HepG2 (cell line): ENCODE data around the gene CCDC33. TPM values are rescaled to one million over a fixed set of nuclear protein-coding genes. Genes with fewer than 3 reads are reported as not detected.

Experiments
- ATAC-seq: fragments of 200-7000 bp; cut with Tn5 transposase; 3 replicates; pipeline ENCODE4 v1.9.1; 2020; ENCODE audit warnings: mild to moderate bottlenecking, moderate library complexity
- BruUV-seq: library from RNA; stranded (reverse); fragments of 400-500 nt; replicated peaks from 2 replicates; lab custom pipeline; 2021; lab: Mats Ljungman, UMichigan
- CTCF ChIA-PET: fragments of 300-600 bp; formaldehyde crosslinking; extraction: SDS; loops from one replicate; lab custom pipeline; 2021; ENCODE audit warnings: low total read pairs, inconsistent platforms, low intra/inter-chr PET ratio; lab: Yijun Ruan, JAX
- POLR2A ChIA-PET: fragments of 350-600 bp; sonication (Branson Sonifier 250); formaldehyde crosslinking; loops from one replicate; lab custom pipeline; 2020; ENCODE audit warnings: antibody characterized with exemption, inconsistent platforms; lab: Yijun Ruan, JAX
- DNase-seq: peaks from one replicate; pipeline ENCODE4 v3.0.0-alpha.2; 2015; ENCODE audit warnings: low spot score
- FAIRE-seq: peaks from 3 replicates; lab custom pipeline; 2011; peaks lifted over from hg19 to GRCh38; lab: Jason Lieb, UNC
- H2AFZ ChIP-seq: one replicate; pipeline ENCODE4 v1.6.1; 2011; ENCODE audit warnings: low read length, inconsistent platforms
- H3K27ac ChIP-seq: fragments of 300-600 bp; 3 replicates; pipeline ENCODE4 v1.8.0; 2011; ENCODE audit warnings: mixed run types, mild to moderate bottlenecking, mixed read lengths, low read length, inconsistent platforms; ENCODE audit not compliant: insufficient read depth; ENCODE audit errors: extremely low read length
- H3K27me3 ChIP-seq, 2 experiments: fragments of 200-600 bp in 1 of 2; 2 replicates in 1 of 2; 3 replicates in 1 of 2; pipeline versions ENCODE4 v1.6.0 to v1.8.0; 2011; ENCODE audit warnings: low read length in 2 of 2, mild to moderate bottlenecking in 2 of 2, moderate library complexity in 2 of 2, inconsistent platforms in 1 of 2; ENCODE audit not compliant: insufficient read depth in 2 of 2, control insufficient read depth in 1 of 2
- H3K36me3 ChIP-seq, 2 experiments: fragments of 200-600 bp in 1 of 2; replicated peaks in 1 of 2; 2 replicates in 1 of 2; 3 replicates in 1 of 2; pipeline versions ENCODE4 v1.5.1 to v1.8.0; 2011; ENCODE audit warnings: low read length in 2 of 2, inconsistent platforms in 1 of 2; ENCODE audit not compliant: insufficient read depth in 2 of 2, control insufficient read depth in 1 of 2
- H3K4me1 ChIP-seq: 2 replicates; pipeline ENCODE4 v1.5.1; 2012; ENCODE audit warnings: low read length, inconsistent platforms; ENCODE audit not compliant: insufficient read depth
- H3K4me2 ChIP-seq: 2 replicates; pipeline ENCODE4 v1.6.0; 2011; ENCODE audit warnings: low read depth, low read length, inconsistent platforms
- H3K4me3 ChIP-seq, 3 experiments: fragments of 200-600 bp in 1 of 3; sonication (generic), shearing (Covaris generic) in 1 of 3; replicated peaks in 1 of 3; 2 replicates each; pipeline ENCODE4 v1.5.1; 2011 to 2016; ENCODE audit warnings: low read length in 3 of 3, inconsistent platforms in 2 of 3, low read depth in 2 of 3, mild to moderate bottlenecking in 2 of 3, control low read depth in 1 of 3, mixed read lengths in 1 of 3; ENCODE audit not compliant: insufficient read depth in 1 of 3
- H3K79me2 ChIP-seq: one replicate; pipeline ENCODE4 v1.6.1; 2011; ENCODE audit warnings: low read length, inconsistent platforms; ENCODE audit not compliant: insufficient read depth
- H3K9ac ChIP-seq: 2 replicates; pipeline ENCODE4 v1.6.0; 2011; ENCODE audit warnings: mild to moderate bottlenecking, low read depth, low read length, inconsistent platforms; ENCODE audit not compliant: insufficient read depth
- H3K9me3 ChIP-seq: 2 replicates; pipeline ENCODE4 v1.5.1; 2012; ENCODE audit warnings: mild to moderate bottlenecking, low read length
- H4K20me1 ChIP-seq: 2 replicates; pipeline ENCODE4 v1.6.0; 2011; ENCODE audit warnings: inconsistent platforms, mild to moderate bottlenecking, low read length, moderate library complexity; ENCODE audit not compliant: insufficient read depth
- ADNP ChIP-seq: sonication (generic); formaldehyde crosslinking; IDR thresholded peaks from 2 replicates; pipeline ENCODE4 v1.4.0; 2020; ENCODE audit warnings: missing genetic modification reagents
- DR1 ChIP-seq: sonication (generic); formaldehyde crosslinking; IDR thresholded peaks from 2 replicates; pipeline ENCODE4 v1.8.0; 2021; ENCODE audit warnings: mild to moderate bottlenecking, missing genetic modification reagents, inconsistent platforms
- FLYWCH1 ChIP-seq: sonication (generic); formaldehyde crosslinking; IDR thresholded peaks from 2 replicates; pipeline ENCODE4 v1.8.1; 2023; ENCODE audit warnings: mild to moderate bottlenecking, missing genetic modification reagents
- HOXA5 ChIP-seq: sonication (generic); formaldehyde crosslinking; IDR thresholded peaks from 2 replicates; pipeline ENCODE4 v1.4.0; 2020; ENCODE audit warnings: missing genetic modification reagents
- IKZF4 ChIP-seq: sonication (generic); formaldehyde crosslinking; IDR thresholded peaks from 2 replicates; pipeline ENCODE4 v1.5.1; 2020; ENCODE audit warnings: borderline replicate concordance, mild to moderate bottlenecking, low read depth, missing genetic modification reagents; ENCODE audit errors: not compliant biosample characterization
- MTA1 ChIP-seq: sonication (generic); formaldehyde crosslinking; IDR thresholded peaks from 2 replicates; pipeline ENCODE4 v1.4.0; 2020; ENCODE audit warnings: missing genetic modification reagents, mild to moderate bottlenecking, borderline replicate concordance
- ZNF816 ChIP-seq: sonication (generic); formaldehyde crosslinking; IDR thresholded peaks from 2 replicates; pipeline ENCODE4 v1.8.0; 2022; ENCODE audit warnings: missing genetic modification reagents, mild to moderate bottlenecking, borderline replicate concordance
- ZNF839 ChIP-seq: sonication (generic); formaldehyde crosslinking; IDR thresholded peaks from 2 replicates; pipeline ENCODE4 v1.4.0; 2020; ENCODE audit warnings: missing genetic modification reagents, mild to moderate bottlenecking, borderline replicate concordance
- WGBS: methylation state at CpG from one replicate; pipeline ENCODE4 v1.1.6; 2017; ENCODE audit warnings: low lambda C conversion rate; 5-methylcytosine and 5-hydroxymethylcytosine counted together
- in situ Hi-C: cut with HindIII; loops from 2 replicates; pipeline ENCODE4 v1.10.0; 2017; ENCODE audit warnings: low pct_unique_long_range_greater_than_20kb; ENCODE audit not compliant: extremely low pct_ligation_motif_present
- intact Hi-C: fragments of 100-400 bp; cut with micrococcal nuclease; formaldehyde crosslinking; loops from one replicate; pipeline ENCODE4 v1.10.0; 2022; ENCODE audit not compliant: unreplicated experiment
- polyA plus RNA-seq, 8 experiments: library from polyadenylated mRNA; depleted of rRNA in 3 of 8; stranded (reverse) in 7 of 8; unstranded in 1 of 8; fragments of >200 nt; fragmentation: Illumina TruSeq in 4 of 8; extraction: Trizol in 4 of 8; gene quantifications; 2 replicates each; pipeline versions ENCODE4 v1.2.1 to v1.2.3, GENCODE V29; 2011 to 2016; ENCODE audit warnings: low read depth in 4 of 8, missing spikeins in 1 of 8, mixed read lengths in 1 of 8; ENCODE audit not compliant: insufficient read depth in 1 of 8
- total RNA-seq, 5 experiments: library from RNA; depleted of rRNA; stranded (reverse); fragments of >200 nt; fragmentation: Illumina TruSeq; extraction: Trizol; gene quantifications; 2 replicates each; pipeline ENCODE4 v1.2.3, GENCODE V29; 2016; ENCODE audit warnings: low read depth in 1 of 5
- TF ChIP-seq, protein P1 (sequence below): conservative IDR thresholded peaks from 2 replicates; pipeline ENCODE4 v1.6.1; 2018; ENCODE audit warnings: missing genetic modification reagents
- TF ChIP-seq, protein P2 (sequence below): IDR thresholded peaks from 2 replicates; pipeline ENCODE4 v1.6.1; 2016
- TF ChIP-seq, protein P3 (sequence below): sonication (generic); formaldehyde crosslinking; IDR thresholded peaks from 2 replicates; pipeline ENCODE4 v1.4.0; 2020; ENCODE audit warnings: mild to moderate bottlenecking, missing genetic modification reagents, borderline replicate concordance

CCDC33 gene
- total and polyA plus RNA-seq, 2 of the 13 experiments (the other 11 are each of a cell fraction or from before 2014, with no cell fraction given) = 0.30 TPM; not detected in 1

DNA sequence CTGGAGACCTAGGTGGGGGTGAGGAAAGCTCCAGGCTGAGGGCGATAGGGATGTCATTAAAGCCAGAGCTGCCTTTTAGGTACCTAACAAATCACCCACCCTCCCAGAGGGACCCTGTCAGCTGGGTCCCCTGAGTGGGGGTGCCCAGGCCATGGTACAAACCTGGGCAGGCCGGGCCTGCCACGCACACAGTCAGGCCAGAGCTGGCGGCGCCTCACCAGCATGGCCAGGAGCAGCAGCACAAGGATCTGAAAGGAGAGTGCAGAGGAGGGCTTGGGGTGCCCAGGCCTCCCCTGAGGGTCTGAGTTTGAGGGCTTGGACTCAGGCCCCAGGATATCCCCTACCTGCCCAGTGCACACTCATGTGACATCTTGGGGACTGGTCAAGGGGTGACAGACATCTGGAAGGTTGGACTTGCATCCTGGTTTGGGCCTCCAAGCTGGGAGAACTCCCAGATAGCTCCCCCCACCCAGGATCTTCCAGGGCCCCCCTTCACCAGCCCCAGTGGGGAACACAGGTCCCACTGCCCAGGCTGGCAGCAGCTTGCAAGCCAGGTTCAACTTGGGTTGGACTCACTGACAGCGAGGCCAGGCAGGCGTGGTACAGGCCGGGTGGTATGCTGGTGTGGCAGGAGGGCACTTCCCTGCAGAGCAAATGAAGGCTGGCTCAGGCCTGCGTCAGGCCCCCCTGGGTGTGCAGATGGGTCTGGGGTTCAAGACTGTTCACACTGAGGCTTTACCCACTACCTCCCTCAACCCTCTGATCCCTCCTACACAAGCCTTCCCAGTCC, 38.8 kb upstream of the CCDC33 start:
- DNase-seq = no peak
- H3K4me1 ChIP-seq = 0 out of 2 replicates have a peak, but pooled peaks cover 15% of the 10 kb centered on the region
- ATAC-seq = no peak
- no peaks in the 10 kb centered on the region; a peak in 1 of 5 replicates for H3K27me3 ChIP-seq
- no peak overlapping the region for H3K4me2 ChIP-seq
- no TSS peak for BruUV-seq
- no peak overlapping the region for H3K27ac ChIP-seq
- intact Hi-C loops (no loop called here), in situ Hi-C loops (no loop called here)
- ChIA-PET POLR2A (no interaction called here), CTCF (no interaction called here)
- H3K79me2 ChIP-seq = no peaks in the 10 kb centered on the region
- H2AFZ ChIP-seq = no peak overlapping the region
- H4K20me1 ChIP-seq = no peaks in the 10 kb centered on the region
- no peaks in the 10 kb centered on the region for H3K9me3 ChIP-seq
- FAIRE-seq = no peak
- no peaks in the 10 kb centered on the region for H3K36me3 ChIP-seq
- TF ChIP-seq, protein P1, sequence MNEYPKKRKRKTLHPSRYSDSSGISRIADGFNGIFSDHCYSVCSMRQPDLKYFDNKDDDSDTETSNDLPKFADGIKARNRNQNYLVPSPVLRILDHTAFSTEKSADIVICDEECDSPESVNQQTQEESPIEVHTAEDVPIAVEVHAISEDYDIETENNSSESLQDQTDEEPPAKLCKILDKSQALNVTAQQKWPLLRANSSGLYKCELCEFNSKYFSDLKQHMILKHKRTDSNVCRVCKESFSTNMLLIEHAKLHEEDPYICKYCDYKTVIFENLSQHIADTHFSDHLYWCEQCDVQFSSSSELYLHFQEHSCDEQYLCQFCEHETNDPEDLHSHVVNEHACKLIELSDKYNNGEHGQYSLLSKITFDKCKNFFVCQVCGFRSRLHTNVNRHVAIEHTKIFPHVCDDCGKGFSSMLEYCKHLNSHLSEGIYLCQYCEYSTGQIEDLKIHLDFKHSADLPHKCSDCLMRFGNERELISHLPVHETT = no peak
- no peak for TF ChIP-seq IKZF4 (CRISPR knock-in tag)
- TF ChIP-seq DR1 = no peak
- TF ChIP-seq ZNF839 (CRISPR knock-in tag) = no peak
- H3K4me3 ChIP-seq = no peak overlapping the region
- H3K9ac ChIP-seq = no peak overlapping the region
- WGBS = no CpG with 5 or more reads among the region's 9 CpGs

DNA sequence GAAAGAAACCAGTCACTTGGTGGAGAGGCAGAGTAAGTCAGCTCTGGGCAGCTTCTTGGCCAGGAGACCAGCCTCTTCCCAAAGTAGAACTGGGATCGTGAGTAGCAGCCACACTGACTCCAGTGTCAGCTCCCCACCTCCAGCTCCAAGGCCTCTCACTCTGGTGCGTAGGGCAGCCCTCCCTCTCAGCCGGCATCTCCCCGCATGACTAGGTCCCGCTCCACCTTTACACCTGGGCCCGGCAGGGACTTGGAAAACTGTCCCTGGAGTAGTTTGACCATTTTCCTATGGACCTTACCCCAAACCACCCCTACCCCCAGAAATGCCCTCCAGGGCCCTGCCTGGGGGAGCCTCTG, 36.9 kb upstream of the CCDC33 start:
- no peak overlapping the region for H3K9ac ChIP-seq
- no peaks in the 10 kb centered on the region for H3K9me3 ChIP-seq
- no peak for DNase-seq
- ChIA-PET CTCF (no interaction called here), POLR2A (no interaction called here)
- FAIRE-seq = no peak
- H2AFZ ChIP-seq = no peak overlapping the region
- in situ Hi-C loops = no loop called here
- H3K27me3 ChIP-seq = peaks cover 6 to 14% of the 10 kb centered on the region in 2 experiments; a peak in 4 of 5 replicates
- H3K36me3 ChIP-seq = no peaks in the 10 kb centered on the region
- 0 out of 2 replicates have a peak, but pooled peaks cover 2% of the 10 kb centered on the region for H4K20me1 ChIP-seq
- BruUV-seq = no TSS peak
- 0 out of 2 replicates have a peak, but pooled peaks cover 32% of the 10 kb centered on the region for H3K4me1 ChIP-seq
- H3K4me3 ChIP-seq = no peak overlapping the region
- WGBS = no CpG with 5 or more reads among the region's 6 CpGs
- ATAC-seq = no peak
- H3K4me2 ChIP-seq = no peak overlapping the region
- no peaks in the 10 kb centered on the region for H3K79me2 ChIP-seq
- intact Hi-C loops = no loop called here
- H3K27ac ChIP-seq = no peak overlapping the region
- TF ChIP-seq HOXA5 (CRISPR knock-in tag) (no peak), FLYWCH1 (CRISPR knock-in tag) (no peak), MTA1 (CRISPR knock-in tag) (no peak), ZNF816 (CRISPR knock-in tag) (no peak), ADNP (no peak)
- TF ChIP-seq, protein P2, sequence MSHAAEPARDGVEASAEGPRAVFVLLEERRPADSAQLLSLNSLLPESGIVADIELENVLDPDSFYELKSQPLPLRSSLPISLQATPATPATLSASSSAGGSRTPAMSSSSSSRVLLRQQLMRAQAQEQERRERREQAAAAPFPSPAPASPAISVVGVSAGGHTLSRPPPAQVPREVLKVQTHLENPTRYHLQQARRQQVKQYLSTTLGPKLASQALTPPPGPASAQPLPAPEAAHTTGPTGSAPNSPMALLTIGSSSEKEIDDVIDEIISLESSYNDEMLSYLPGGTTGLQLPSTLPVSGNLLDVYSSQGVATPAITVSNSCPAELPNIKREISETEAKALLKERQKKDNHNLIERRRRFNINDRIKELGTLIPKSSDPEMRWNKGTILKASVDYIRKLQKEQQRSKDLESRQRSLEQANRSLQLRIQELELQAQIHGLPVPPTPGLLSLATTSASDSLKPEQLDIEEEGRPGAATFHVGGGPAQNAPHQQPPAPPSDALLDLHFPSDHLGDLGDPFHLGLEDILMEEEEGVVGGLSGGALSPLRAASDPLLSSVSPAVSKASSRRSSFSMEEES (CRISPR knock-in tag) = no peak
- TF ChIP-seq, protein P3, sequence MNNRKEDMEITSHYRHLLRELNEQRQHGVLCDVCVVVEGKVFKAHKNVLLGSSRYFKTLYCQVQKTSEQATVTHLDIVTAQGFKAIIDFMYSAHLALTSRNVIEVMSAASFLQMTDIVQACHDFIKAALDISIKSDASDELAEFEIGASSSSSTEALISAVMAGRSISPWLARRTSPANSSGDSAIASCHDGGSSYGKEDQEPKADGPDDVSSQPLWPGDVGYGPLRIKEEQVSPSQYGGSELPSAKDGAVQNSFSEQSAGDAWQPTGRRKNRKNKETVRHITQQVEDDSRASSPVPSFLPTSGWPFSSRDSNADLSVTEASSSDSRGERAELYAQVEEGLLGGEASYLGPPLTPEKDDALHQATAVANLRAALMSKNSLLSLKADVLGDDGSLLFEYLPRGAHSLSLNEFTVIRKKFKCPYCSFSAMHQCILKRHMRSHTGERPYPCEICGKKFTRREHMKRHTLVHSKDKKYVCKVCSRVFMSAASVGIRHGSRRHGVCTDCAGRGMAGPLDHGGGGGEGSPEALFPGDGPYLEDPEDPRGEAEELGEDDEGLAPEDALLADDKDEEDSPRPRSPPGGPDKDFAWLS (CRISPR knock-in tag) = no peak
